ENCODE results near the gene RHBDL2. TPM values are rescaled to one million over a fixed set of nuclear protein-coding genes. Genes with fewer than 3 reads are reported as not detected.

The RHBDL2 gene
- total RNA-seq = under 0.01 TPM in 1 of 2 replicates, not detected in the other

GRCh38 chr1:38941527-38942019 lies at the start of gene RHBDL2:
TSS of gene RHBDL2 (minus strand) at chr1:38941830. CDS start at chr1:38919212, 22,618 bp downstream.

GRCh38 chr1:38990738-38991637 lies 49.4 kb upstream of the RHBDL2 start, which contains the start of gene AKIRIN1:
TSS of gene AKIRIN1 (plus strand) at chr1:38991276. CDS start at chr1:38991381, 105 bp downstream.

GRCh38 chr1:38881487-38881886 lies 60.1 kb downstream of the RHBDL2 start, which contains the start of gene GJA9:
TSS of gene GJA9 (minus strand) at chr1:38881587. CDS start at chr1:38876098, 5,489 bp downstream.

GRCh38 chr1:38873027-38873969 lies 68.3 kb downstream of the RHBDL2 start, which contains the start of gene MYCBP:
TSS of gene MYCBP (minus strand) at chr1:38873348. CDS start at chr1:38873305, 43 bp downstream.

GRCh38 chr1:38859561-38860453 lies 81.8 kb downstream of the RHBDL2 start, which contains the start of gene RRAGC:
TSS of gene RRAGC (minus strand) at chr1:38859772. CDS start at chr1:38859646, 126 bp downstream.

Other genes with a start within 250 kb of the RHBDL2 start
- gene RRAGC, start 82.1 kb downstream of the RHBDL2 start, total RNA-seq = 17.2 and 19.9 TPM in 2 replicates
- 7.7 and 12.5 TPM in 2 replicates for gene MYCBP, start 68.5 kb downstream of the RHBDL2 start, total RNA-seq
- gene GJA9, start 60.2 kb downstream of the RHBDL2 start, total RNA-seq = not detected in 2 replicates
- gene AKIRIN1, start 49.4 kb upstream of the RHBDL2 start, total RNA-seq = 40.3 and 49.5 TPM in 2 replicates
- gene NDUFS5, start 84.5 kb upstream of the RHBDL2 start, total RNA-seq = 275 and 311 TPM in 2 replicates